GM12872 (cell line): ENCODE measurements around the gene LCP2.

Experiments used
- CTCF ChIP-seq: IDR thresholded peaks from 3 replicates; pipeline ENCODE4 v1.5.1; 2011; ENCODE audit warnings: low read depth, mild to moderate bottlenecking, low read length, moderate library complexity; ENCODE audit not compliant: insufficient read depth

LCP2 gene

GRCh38 chr5:170287532-170287931 is 10.0 kb downstream of the LCP2 start:
- no peak for TF ChIP-seq CTCF

- TF ChIP-seq CTCF: no peak
These were observed 11.1 kb downstream of the LCP2 start for GRCh38 chr5:170286386-170286925.

- no peak for TF ChIP-seq CTCF
These were observed 12.4 kb downstream of the LCP2 start for GRCh38 chr5:170285181-170285580.

GRCh38 chr5:170284231-170284630 is 13.3 kb downstream of the LCP2 start:
- no peak for TF ChIP-seq CTCF

- no peak for TF ChIP-seq CTCF
These were observed 14.3 kb downstream of the LCP2 start for GRCh38 chr5:170283296-170283695.

- no peak for TF ChIP-seq CTCF
These were observed 17.5 kb downstream of the LCP2 start for GRCh38 chr5:170280011-170280493.

GRCh38 chr5:170279459-170279817 is 18.1 kb downstream of the LCP2 start:
- no peak for TF ChIP-seq CTCF
